Activated CD4-positive, CD25-positive, alpha-beta regulatory T cell treated with anti-CD3 and anti-CD28 coated beads, Interleukin-2, amount 50 U/mL, for 24 hours (primary cell): Measurements from ENCODE around the gene FGF14.

Experiments used
- ATAC-seq, 2 donors: fragments of 150-1000 bp; cut with Tn5 transposase; one replicate each; pipeline ENCODE4 v1.10.0; 2021; ENCODE audit warnings: mild to moderate bottlenecking in 1 of 2, moderate library complexity in 1 of 2

The FGF14 gene

DNA sequence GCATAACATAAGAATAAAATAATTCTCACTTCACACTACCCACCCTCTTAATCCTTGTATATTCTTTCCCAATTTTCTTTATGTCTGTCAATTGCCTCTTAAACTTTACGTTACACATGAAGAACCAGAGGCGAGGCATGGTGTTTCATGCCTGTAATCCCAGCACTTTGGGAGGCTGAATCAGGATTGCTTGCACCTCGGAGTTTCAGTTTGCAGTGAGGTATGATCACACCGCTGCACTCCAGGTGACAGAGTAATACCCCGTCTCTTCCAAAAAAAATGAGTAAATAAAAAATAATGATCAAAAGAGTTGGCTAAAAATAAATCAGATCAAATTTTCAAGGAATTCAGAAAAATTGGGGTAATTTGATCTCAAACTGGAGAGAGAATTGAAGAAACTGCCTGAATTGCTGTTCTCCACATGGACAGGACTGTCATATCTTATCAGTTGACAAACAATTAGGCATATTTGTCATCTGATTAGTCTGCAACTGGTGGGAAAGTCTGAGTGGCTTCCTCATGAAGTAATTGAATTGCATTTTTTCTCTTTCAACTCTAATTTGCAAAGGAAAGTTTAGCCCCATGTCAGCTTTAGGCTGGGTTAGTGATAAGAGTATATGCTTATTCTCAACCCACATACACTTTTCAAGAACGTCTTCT lies 646.5 kb downstream of the FGF14 start:
- ATAC-seq: no peak

DNA sequence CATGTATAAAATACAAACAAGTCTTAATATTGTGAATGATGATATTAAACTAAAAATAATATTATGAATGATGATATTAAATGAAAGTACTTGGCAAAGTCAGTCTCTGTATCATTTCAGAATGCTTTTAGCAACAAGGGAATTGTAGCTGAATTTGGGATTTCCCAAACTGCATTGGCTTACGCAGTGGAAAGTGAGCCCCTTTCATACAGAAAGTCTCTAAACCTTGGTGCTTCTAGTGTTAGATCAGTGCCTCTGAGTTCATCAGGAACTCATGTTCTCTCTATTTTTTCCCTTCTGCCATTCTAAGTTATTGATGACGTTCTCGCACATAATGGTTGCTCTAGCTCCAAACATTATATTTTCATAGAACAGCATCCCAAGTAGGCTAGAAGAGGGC lies 649.4 kb downstream of the FGF14 start:
- ATAC-seq: no peak

DNA sequence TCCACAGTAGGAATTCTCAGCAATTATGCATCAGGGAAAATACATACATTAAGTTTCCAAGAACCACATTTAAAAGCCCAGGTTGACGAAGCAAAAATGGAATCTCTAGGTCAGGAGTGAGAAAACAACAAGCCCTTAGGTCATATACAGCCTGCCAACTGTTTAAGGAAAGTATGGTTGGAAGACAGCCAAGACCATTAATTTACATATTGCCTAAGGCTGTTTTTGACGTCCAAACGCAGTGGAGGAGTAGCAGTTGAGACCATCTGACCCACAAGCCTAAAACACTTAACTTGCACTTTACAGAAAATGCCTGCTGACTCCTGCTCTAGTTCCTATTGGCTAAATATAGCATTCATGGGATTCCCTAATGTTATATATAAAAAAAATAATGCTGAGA lies 650.4 kb downstream of the FGF14 start:
- no peak for ATAC-seq

DNA sequence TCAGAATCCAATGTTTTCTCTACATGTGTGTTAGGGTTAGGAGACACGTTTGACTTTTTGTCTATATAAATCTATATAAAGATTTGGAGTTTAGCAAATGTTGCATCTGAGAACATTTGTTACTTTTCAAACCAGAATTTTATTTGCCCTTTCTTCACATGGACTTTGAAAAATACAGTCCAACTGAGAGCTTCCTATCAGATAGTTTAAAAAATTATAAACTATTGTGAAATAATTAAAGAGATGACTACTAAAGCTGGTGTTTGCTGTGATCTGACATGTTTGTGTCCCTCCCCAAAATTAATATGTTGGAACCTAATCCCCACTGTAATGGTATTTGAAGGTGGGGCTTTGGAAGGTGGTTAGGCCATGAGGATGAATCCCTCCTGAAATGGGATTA lies 652.3 kb downstream of the FGF14 start:
- ATAC-seq: no peak

DNA sequence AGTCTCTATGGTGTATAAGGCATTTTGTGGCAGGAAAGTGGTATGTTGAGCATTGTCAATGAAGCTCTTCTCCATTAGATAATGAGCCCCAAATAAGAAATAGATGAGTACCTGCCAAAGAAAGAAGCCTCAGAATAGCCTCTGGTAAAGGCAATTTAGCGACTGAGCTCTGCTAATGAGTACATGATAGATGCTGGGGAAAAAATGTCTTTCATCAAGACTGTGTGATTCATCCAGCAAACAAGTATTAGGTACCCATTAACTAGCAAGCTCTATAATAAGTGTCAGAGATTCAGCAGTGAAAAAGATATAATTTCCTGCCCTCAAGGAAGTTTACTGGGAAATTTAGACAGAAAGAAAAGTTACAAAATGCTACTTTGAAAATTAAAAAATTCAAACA lies 654.8 kb downstream of the FGF14 start:
- no peak for ATAC-seq

DNA sequence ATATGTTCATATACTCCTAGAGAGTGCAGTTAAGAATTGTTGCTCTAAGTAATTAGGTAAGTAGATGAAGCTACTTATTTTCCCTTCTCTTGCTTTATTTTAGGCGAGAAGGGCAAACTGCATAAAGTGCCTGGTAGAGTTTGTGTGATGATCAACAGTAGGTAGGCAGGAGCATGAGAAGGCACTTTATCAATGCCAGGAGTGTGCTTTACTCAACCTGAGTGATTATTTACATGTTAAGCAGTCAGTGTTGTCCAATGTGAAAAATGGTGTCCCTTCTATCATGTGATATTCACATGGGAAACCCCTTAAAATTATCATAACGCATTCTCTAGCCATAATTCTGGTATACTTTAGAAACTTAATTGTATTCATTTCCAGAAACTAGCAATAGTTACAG lies 655.3 kb downstream of the FGF14 start:
- ATAC-seq: no peak

DNA sequence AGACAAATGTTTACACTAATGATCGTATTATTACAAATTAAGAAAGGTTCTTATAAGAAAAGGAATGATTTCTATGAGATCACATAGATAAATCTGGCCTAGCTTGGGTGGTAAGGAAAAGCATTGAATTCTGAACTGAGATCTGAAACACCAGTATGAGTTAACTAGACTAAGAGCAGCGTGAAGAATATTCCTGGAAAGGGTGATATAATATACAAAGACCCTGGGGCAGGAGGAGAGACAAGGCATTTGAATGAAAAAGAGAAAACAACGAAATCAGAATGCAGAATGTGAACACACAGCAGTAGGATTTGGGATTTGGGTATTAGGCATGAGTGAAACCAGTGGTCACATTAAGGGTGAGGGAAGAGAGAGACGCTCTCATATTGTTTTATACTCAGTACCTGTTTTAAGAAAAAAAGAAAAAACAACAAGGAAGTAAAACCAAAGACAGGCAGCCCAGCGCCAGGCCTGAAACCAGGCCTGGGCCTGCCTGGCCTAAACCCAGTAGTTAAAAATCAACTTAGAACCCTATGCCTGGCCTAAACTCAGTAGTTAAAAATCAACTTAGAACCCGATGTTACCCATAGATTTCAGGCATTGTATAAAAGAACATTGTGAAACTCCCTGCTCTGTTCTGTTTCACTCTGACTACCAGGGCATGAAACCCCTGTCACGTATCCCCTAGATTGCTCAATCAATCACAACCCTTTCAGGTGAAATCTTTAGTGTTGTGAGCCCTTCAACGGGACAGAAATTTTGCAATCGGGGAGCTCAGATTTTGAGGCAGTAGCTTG lies 662.3 kb downstream of the FGF14 start:
- ATAC-seq: no peak

DNA sequence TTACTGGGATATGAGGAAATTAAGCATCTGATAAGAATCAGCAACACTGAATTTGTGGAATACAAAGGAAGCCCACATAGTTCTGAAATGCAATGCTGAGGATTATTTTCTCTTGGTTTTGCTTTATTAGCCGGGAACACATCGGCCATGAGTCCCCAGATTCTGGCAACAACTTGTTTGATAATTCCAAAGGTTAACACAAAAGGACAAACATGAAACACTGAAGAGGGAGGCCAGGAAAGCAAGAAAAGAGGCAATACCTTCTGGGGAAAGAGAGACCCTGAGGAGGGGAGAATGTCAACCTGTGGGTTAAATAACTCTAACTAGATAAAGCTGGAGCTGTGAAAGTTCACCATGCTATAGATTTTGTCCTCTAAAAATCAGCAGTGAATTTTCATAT lies 663.5 kb downstream of the FGF14 start:
- no peak for ATAC-seq

DNA sequence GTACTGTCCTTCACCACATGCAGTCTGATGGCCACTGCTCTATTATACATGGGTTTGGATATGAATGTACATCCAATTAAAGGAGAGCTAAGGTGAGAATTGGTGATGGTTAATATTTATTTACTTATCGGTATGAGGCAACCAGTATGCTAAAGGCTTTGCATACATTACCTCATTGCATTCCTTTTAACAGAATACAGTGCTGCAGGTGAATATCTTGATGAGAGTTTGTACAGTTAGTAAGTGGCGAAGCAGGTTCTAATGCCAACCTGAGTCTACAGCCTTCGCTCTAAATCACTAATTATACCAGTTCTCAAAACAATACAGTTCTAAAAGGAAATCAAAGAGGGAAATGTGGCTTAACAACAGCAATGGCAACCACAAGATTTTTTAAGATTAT lies 665.3 kb downstream of the FGF14 start:
- no peak for ATAC-seq

DNA sequence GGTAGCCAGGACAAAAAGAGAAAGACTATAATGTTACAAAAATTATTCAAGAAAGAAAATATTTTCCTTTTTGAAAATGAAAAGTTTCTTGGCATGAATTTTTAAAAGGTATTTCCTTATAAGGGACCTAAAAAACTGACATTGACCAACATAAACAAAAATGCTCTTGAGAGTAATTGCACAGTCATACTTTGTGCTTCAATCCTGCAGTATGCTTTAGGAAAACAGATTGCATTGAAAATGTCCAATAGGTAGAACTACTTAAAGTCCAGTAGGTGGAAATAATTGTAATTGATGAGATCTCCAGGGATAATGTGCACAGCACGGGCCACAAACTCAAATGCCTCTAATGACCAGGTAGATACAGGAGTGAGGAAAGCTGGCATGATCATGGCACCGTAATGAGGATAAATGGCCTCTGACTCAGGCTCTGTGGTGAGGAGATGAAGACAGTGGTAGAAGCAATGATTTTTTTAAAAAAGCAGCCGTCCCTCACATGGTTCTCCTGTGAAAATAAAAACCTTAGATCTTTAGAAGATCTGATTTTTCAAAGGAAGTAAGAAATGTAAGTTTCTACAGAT lies 671.3 kb downstream of the FGF14 start:
- no peak for ATAC-seq

DNA sequence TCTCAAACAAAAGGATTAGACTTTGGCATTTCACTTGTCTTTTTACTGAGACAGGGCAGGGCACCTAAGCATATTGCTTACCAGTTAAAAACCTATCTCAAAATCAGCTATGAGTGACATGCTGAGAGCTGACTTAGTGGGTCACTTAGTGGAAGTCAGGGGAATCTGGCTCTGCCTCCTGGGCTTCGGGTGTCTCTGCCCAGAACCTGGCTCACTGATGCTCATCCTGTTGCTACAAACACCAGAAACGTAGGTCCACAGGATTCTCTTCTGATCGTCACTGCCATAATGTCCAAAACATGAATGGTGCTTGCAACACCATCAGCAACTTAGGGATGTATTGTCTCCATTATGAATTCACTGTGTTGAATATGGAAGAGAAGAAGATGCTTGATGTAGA lies 673.2 kb downstream of the FGF14 start:
- ATAC-seq: no peak

DNA sequence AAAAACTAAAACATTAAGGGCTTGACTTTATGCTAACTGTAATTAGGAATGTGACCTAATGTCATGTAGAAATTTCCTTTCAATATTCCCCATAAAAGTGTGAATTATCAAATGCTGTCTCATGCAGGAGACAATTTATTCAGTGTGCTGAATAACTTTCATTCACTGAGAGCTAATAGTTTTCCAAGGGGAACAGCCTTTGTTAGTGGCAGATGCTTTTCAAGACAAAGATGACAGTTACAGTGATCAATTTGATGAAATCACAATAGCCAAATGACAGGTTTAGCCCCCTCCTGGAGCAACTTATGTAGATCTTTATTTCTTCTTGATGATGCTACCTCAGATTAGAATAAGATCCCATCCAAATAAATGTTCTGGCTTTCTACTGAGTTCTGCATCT lies 673.8 kb downstream of the FGF14 start:
- ATAC-seq: no peak

DNA sequence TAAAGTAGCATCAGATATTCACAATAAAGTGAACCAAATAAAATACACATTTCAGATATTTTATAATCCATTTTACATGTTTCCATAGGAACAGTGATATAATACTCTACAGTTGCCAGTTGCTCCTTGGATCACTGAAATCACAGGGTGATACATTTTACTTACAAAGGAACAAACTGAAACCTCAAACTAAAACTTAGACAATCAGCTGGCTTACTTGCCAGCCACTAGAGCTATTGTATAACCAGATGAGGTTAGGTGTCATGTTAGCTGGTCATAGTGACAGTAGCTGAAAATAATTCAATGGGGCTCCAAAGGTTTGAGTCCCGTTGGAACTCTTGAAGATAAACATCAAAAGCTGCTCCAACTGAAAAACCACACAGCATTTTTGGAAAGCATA lies 674.7 kb downstream of the FGF14 start:
- no peak for ATAC-seq

DNA sequence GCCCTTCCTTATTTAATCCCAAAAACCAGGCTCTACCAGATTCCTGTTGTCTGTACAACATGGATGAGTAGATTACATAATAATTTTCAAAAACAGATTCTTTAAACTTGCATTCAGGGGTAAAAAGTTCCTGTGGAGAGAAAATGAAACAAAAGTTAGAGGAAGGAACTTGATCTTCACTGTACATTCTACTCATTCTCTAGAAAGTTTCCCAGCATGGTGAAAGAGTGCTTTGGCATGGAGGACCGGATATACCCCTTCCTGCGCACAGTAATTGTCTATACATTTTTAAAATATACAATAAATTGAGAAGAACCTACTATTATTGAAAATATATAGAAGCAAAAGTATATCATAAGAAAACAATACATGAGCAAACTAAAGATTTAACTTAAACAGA lies 675.2 kb downstream of the FGF14 start:
- no peak for ATAC-seq

DNA sequence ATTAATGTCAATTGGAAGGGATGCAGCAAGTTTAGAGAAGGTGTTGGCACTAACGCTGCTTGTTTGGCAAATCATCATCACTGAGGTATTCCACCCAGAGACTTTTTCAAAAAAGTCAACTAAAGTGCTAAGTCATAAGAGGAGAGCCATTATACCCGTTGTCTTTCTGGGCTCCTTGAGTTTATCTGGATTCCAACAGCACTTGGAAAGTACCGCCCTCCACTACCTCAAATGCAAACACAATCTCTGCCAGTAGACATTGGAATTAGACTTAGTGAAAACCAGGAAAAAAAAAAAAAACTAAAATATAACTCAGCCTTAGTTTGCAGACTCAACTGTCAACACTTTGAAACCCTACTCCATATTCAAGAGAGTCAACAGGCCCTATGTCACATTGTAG lies 683.4 kb downstream of the FGF14 start:
- no peak for ATAC-seq

DNA sequence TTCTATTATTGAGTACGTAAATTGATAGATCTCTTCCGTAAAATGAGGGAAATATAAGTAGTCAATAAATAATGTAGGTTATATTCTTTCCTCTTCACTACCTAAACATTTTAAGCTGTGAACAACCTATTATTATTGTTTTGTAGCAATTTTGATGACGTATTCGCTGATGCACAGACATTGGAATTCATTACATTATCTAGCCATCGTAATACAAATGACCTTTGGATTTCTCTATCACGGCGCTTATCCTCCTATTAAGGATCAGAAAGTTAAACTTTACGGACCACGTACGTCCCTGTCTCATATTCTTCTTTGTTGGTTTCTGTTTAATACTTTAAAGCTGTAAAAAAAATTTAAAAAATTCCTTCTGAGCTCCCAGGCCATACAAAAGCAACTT lies 684.5 kb downstream of the FGF14 start:
- ATAC-seq: no peak

DNA sequence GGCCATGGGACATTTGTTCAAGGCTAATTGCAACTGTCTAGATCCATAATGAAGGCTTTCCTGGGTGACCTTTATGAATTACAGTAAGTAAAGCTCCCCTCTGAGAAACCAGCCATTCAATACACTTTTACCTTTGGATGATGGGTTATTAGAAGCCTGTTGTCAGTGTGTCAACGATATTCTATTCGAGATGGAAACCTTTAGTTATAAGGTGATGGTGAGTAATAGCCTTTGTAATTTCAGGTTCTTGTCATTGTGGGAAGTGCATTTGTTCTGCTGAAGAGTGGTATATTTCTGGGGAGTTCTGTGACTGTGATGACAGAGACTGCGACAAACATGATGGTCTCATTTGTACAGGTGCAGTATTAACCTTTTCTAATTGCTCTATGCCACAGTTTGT lies 687.7 kb downstream of the FGF14 start:
- ATAC-seq: no peak

DNA sequence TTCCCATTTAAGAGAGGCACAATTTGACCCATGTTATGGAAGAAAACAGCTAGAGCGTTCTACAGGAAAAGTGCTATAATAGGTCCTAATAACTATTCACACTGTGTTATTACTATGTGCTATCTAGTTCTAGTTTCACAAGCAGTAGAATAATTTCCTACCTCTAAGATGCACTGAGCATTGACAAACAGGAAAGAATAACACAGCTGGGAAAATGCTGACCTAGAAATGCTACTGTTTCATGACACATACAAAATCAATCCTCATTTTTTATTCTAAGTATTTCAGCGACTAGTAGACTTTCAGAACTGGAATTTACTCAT lies 689.9 kb downstream of the FGF14 start:
- no peak for ATAC-seq

DNA sequence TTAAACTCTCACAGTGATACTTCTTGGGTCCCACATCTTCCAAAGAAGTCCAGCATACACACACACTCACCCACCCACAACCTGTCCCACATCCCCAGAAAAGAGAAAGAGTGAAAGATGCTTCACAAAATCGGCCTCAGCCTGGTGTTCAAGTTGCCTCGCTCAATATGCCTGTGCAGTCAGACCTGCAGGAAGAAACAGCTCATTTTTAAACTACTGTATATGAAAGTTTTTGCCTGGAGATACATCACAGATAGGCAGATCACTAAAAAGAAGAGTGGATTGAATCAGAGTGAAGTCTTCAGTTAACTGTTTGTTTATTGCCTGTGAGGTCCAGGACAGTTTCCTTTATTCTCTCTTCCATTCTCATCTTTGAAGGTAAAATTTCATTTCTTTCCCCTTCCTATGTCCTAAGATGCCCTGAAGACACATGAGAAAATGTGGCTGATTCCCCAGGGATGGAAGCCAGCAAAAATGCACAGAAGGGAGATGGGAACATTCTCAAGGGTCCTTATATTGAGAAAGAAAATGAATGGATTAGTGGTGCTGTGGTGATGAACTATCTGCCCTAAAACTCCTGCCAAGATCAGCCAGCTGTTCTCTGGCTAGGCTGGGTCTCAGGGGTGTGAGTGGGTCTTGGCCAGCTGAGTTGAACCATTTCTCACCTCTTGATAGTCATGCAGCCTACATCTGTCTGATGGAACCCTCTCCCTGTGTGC lies 690.4 kb downstream of the FGF14 start:
- no peak for ATAC-seq

DNA sequence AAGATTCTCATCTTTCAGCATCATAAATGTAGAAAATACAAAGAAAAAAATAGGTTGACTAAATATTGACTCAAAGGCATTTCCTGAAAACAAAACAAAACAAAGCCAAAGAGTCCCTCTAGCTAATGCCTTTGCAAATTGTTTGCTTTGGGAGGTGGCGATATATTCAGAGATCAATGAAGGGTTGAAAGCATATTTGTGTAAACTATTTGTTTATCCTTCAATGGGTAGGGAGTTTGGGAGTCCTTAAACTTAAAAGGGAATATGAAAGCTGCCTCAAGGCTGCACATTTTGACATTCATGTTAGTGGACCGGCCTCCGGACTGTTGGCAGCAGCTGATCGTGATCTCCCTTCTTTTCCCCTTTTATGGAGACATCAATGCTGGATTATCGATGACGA lies 691.9 kb downstream of the FGF14 start:
- no peak for ATAC-seq

DNA sequence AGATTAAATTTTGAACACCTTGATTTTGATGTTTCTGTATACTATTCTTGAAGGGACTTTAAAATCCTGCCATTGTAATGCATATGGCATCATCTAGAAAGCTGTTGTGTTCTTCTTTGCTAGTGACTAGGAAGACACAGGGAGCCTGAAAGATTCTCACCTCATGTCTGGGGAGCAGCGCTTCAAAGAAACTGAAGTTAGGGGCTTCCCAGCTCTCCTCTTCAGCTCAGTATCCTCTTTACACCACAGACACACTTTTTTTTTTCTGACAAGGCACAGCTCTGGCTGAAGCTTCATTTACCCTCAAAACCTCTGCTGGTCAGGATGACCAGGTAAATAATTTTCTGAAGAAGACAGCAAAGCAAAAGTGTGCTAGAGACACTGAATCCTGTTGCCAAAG lies 693.7 kb downstream of the FGF14 start:
- ATAC-seq: no peak

DNA sequence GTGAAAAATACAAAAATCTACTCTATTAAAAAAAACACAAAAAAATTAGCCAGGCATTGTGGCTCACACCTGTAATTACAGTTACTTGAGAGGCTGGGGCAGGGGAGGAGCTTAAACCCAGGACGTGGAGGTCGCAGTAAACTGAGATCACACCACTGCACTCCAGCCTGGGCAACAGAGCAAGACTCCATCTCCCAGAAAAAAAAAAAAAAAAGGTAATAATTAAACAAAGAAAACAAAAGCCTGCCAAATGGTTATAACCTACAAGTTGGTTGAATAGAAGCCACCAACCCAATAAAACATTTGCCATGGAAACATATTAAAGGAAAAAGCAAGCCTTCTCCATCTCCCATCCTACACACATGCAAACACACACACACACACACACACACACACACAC lies 694.2 kb downstream of the FGF14 start:
- ATAC-seq: no peak

DNA sequence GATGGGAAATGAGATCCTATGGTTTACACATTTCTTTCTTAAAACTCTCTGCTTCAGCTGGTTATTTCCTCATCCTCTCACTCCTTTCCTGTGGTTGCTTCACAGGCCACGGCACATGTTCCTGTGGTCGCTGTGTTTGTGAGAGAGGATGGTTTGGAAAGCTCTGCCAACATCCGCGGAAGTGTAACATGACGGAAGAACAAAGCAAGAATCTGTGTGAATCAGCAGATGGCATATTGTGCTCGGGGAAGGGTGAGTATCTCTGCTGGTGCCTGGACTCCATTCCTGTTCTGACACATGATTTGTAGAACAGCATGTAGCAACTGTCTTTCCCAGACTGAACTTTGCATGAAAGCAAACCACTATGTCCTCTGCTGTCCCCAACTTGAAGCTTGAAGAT lies 695.2 kb downstream of the FGF14 start:
- ATAC-seq: no peak

DNA sequence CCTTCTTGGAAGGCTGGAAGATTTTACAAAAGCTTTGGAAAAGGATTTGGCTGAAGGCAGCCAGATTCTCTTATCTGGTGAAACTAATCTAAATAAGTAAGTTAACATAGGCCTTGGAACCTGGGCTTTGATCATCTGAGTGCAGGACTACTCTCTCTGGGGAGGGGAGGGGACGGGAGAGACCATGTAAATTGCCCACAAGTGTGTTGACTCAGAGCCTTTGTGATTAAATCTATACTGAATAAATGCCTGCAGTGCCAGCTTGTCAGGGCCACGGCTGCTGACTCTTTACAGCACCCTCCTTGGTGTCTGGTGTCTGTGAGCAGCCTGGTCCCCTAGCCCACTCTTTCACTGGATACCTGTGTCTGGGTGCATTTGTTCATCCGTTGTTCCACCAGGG lies 698.0 kb downstream of the FGF14 start:
- ATAC-seq: no peak
